Fibroblast of pulmonary artery (primary cell): ENCODE measurements around the gene PAX5.

Source experiments
- DNase-seq: peaks from one replicate; pipeline ENCODE4 v3.0.0-alpha.2; 2010; ENCODE audit warnings: low read depth
- H3K4me3 ChIP-seq: replicated peaks from 2 replicates; pipeline ENCODE4 v1.5.1; 2011; ENCODE audit warnings: low read depth, mild to moderate bottlenecking, control low read depth, low read length, moderate library complexity
- CTCF ChIP-seq: IDR thresholded peaks from 2 replicates; pipeline ENCODE4 v1.5.1; 2011; ENCODE audit warnings: mild to moderate bottlenecking, control low read depth, low read length, inconsistent platforms; ENCODE audit errors: missing control alignments

The PAX5 gene

GRCh38 chr9:36893184-36893583, 140.9 kb downstream of the PAX5 start:
- H3K4me3 ChIP-seq: no peak overlapping the region
- no peak for TF ChIP-seq CTCF
- DNase-seq: no peak

- TF ChIP-seq CTCF: no peak
- DNase-seq: no peak
- H3K4me3 ChIP-seq: no peak overlapping the region
Observed at GRCh38 chr9:36892279-36892678, 141.8 kb downstream of the PAX5 start.

- DNase-seq: no peak
Observed at GRCh38 chr9:36891341-36891811, 142.7 kb downstream of the PAX5 start.

DNA sequence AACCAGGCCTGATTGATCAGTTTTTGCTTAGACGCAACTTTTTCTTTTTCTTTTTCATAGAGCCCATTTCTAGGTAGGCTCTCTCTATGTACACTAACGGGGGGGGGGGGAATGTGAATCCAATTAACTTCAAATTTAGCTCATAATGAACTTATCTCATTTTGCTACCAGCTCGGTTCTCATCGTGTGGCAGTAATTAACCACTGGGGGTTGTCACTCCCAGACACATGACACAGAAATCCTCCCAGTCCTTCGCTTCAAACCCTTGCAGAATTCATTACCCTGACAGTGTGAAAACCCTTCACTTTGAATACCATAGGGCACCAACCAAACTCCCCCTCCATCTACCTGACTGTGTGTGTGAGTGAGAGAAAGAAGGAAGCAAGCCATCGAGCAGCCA, 144.2 kb downstream of the PAX5 start:
- no peak for TF ChIP-seq CTCF

More at GRCh38 chr9:36891341-36891811, 142.7 kb downstream of the PAX5 start:
- no peak overlapping the region for H3K4me3 ChIP-seq
- TF ChIP-seq CTCF: no peak

GRCh38 chr9:36888551-36888950, 145.5 kb downstream of the PAX5 start:
- no peak for DNase-seq
- no peak overlapping the region for H3K4me3 ChIP-seq
- TF ChIP-seq CTCF: no peak

More for the DNA sequence above, 144.2 kb downstream of the PAX5 start:
- DNase-seq: no peak
- no peak overlapping the region for H3K4me3 ChIP-seq

DNA sequence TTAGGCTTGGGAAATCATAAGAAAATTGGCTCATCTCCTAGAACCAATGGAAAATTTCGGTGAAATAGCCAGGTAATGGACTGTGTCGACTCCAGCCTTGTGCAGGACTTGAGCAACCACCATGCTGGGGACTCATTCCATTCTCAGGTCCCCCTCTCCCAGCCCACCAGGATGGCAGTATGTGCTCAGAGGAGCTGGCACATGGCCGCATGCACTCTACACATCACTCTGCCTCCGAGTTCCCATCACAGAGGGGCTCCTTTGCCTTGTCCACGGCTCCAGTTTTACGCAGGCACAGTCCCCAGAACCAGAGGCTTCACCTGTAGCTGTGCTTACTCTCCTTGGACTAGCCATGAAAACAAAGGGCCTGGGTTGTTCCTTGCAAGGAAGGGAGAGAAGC, 149.3 kb downstream of the PAX5 start:
- no peak overlapping the region for H3K4me3 ChIP-seq
- TF ChIP-seq CTCF: no peak
- no peak for DNase-seq

DNA sequence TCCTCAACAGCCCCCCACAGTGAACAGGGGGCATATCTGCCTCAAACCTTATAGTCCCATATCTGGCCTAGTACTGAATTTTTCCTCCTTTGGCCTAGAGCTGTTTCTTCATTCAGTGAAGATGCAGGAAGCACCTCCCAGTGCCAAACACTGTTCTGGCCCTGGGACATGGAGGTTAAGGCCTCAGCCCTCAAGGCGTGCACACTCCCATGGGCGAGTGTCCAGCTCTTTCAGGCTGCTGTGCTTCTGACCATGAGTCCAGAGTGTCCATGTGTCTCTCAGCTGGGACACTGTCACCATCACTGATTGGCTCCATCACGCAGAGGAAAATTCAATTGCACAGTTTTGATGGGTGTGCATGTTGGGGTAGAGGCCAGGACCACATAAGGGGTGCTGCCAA, 151.5 kb downstream of the PAX5 start:
- DNase-seq: no peak
- no peak overlapping the region for H3K4me3 ChIP-seq
- no peak for TF ChIP-seq CTCF
